ENCODE measurements around the gene FCER1G.

DNA sequence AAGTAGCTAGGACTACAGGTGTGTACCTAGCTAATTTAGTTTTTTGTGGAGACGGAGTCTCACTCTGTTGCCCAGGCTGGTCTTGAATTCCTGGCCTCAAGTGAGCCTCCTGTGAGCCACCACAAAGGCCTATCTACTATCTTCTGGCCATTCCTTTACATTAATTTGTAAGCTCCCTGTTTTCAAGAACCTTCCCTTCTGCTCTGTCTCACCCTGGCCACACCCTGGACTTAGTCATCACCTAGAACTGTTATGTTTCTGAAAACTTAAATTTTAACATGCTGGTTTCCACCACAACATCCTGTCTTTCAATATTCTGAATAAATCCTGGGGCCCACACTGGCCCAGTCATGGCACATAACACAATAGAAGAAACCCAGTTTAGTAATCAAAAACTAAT, 32.9 kb upstream of the FCER1G start:
- no peak for TF ChIP-seq CTCF (IDR thresholded peaks at IDR 0.05)
- TF ChIP-seq POLR2A (IDR thresholded peaks at IDR 0.05), result no peak
